NCI-H2029 treated with DMSO at 0.1 percent for 48 hours (cell line): ENCODE measurements around the gene EIPR1.
A peak's percentile ranks its signal among the peaks of the same experiment; 100 is the strongest.

Source experiments
- DNase-seq: peaks from one replicate; lab custom pipeline; 2025; lab: John Stamatoyannopoulos, UW

EIPR1 gene

DNA sequence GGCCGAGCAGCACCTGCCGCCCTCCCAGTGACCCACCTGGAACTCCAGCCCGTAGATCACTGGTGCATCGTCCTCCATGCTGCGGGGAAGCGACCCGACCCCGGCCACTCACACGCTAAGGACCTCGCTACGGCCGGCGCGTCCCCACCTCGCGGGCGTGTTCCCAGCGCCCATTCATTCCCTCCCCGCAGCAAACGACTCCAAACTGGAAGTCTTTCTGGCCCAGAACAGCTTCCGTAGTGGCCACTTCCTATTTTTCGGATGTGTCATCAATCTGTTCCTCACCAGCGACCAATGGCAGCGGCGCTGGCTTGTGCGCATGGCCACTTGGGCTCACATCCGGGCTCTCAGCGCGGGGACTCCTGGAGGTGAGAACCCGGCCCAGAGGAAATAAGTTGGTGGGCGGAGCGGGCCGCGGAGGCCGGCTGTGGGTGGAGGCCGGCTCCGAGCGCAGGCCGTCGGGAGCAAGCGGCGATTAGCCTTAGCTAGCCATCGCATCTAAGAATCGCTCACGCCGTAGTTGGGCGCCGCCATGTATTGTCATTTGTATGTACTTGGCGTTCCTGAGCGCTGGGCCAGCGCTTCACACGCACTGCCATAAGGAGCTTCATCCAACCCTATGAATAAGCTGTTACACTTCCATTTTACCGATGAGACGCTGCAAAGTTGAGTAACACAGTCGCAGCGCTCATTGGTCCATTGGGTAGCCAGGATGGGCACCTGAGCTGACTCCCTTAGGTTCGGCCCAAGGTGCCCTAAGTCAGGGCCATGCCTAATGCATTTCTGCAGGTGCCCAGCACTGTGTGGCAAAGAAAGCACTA, at the start of gene EIPR1:
Gene EIPR1, minus strand, starts transcription at position 207 of the 821 bp plus-strand sequence. Its CDS starts 129 bp downstream, at position 78.
- peak; percentile 75 for DNase-seq

DNA sequence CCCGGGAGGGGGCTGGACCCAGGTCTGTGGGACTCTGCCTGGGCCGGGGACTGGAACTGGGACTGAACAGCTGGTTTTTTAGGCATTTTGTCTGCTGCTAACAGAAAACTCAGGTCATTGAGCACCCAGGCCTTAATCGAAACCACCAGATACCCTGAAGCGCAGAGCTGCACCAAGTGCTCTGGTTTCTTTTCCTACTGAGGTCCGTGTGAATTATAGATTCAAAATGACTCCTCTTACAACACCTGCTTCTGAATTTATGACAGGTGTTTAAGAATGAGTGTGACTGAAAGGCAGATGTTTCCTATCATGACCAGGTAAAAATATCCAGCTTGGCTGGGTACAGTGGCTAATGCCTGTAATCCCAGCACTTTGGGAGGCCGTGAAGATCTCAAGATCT, 49.7 kb upstream of the EIPR1 start:
- DNase-seq, result no peak

DNA sequence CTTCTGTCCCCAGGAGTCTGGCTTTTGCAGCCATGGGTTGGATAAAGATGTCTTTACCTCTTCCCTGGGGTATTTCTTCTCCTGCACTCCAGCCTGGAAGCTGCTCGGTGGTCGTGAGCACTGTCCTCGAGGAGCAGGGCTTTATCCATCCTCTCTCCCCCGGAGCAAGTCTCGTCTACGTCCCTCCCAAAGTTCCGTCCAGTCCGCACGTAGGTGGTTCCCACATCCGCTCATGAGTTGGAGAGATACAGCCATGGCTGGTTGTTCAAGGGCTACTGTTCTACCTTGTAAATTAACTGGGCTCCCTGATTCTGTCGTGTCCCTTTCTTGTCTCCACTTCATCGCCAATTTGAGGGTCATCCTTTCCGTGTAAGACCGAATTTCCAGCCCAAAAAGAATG, 49.0 kb upstream of the EIPR1 start:
- DNase-seq, result no peak

DNA sequence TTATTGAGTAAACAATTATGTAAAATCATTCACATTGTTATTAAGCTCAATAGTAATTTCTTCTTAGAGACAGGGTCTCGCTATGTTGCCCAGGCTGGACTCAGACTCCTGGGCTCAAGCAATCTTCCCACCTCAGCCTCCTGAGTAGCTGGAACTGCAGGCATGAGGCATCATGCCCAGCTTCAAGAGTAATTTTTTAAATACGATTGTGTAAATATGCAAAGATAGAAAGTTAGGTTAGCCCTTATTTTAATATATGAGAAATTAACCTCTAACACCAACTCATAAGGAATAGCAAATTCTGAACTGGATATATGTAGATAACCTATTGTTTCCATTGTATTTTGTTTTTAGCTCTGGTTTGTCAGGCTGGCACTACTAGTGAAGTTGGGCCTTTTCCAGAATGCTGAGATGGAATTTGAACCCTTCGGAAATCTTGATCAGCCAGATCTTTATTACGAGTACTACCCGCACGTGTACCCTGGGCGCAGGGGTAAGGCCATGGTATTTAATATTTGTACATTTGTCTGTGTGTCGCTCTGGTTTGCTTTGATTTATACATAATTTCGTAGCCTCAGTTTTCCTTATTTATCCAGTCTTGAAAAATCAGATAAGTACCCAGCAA, 46.7 kb upstream of the EIPR1 start:
- DNase-seq, result no peak

DNA sequence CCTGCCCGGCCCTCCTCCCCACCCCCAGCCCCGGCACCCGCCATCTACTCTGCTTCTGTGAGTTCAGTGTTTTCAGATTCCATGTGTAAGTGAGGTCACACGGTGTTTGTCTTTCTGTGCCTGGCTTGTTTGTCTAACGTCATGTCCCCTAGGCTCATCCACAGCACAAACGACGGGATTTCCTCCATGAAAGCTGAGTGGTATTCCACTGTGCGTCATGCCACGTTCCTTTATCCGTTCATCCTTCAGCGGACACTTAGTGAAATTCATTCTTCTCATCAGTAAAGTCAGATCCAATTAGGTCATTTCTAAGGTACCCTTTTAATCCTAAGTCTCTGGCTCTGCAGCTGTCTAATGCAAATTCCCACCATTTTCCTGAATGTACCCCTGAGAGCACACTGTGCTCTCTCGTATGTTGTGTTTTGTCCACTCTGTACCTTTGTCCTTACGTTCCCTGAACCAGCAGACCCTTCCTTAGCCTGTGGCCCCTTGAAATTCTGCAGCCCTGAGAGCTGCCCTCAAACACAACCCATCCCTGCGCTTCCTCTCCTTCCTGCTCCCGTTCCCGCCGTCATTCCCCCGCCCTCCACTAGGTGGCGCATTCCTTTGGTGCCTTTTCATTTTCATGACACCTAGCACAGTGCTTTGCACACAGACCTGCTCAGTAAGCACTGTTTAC, 46.0 kb upstream of the EIPR1 start:
- no peak for DNase-seq

DNA sequence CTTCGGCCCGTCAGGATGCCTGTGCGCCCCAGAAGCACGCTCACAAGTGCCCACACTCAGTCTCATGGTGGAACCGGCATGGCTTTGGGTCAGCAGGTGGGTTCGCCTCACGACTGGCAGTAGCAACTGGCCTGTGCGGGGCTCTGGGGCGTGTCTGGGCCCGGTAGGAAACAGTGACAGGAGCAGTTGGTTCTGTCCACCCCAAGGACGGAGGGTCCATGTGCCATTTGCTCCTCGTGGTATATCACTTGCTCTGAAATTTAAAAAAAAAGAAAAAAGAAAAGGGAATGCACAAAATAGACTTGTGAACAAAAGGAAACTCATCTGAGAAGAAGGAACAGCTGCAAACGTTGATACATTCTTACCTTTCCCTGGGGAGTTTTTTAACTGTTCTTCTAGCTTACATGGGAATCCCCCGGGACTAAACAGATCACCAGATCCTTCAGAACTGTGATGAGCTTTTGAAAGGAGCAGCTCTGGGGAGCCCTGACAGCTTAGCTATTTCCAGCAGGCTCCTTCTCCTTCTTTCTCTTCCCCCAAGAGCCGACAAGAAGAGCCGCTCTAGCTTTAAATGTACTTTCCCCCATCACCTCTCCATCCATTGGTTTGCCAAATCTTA, 44.7 kb upstream of the EIPR1 start:
- no peak for DNase-seq

DNA sequence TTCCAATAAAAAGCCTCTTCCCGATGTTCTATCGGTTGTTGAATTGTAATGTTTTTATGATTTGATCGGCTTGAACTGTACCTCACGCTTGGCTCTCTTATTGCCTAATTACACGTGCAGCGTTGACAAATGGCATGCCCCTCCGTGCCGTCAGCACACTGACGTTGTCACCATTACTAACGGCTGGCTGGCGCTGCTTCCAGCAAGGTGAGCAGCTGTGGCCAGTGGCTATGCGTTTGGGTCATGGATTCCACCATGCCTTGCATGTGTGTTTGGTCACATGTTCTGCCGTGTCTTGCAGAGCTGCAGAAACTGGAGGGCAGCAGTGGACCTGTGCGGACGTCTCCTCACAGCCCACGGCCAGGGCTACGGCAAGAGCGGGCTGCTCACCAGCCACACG, 44.0 kb upstream of the EIPR1 start:
- no peak for DNase-seq

DNA sequence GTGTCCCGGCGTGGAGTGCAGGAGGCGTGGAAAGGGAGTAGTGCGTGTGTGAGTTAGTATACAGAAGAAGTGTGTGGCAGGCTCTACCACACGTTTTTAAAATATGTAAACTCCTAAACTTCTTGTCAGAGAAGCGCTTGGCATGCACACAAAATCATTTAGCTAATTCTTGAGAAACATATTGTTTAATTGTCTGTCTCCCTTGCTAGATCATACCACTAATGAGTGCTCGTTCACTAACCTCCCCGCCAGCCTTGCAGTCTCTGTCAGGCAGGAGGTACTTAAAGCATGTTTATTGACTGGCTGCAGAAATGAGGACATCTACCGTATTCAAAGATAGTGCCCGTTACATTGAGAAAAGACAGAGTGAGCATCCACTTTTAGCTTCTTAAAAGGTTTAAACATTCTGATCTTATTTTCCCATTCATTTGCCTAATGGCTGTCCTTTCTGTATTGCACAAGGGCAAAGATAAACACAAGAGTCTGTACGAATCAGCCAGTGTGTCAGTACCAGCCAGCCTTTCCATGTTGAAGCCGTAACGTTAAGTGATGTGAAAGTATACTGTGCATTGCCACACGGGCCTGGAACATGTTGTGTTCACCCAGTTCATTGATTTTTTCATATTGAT, 43.3 kb upstream of the EIPR1 start:
- no peak for DNase-seq

DNA sequence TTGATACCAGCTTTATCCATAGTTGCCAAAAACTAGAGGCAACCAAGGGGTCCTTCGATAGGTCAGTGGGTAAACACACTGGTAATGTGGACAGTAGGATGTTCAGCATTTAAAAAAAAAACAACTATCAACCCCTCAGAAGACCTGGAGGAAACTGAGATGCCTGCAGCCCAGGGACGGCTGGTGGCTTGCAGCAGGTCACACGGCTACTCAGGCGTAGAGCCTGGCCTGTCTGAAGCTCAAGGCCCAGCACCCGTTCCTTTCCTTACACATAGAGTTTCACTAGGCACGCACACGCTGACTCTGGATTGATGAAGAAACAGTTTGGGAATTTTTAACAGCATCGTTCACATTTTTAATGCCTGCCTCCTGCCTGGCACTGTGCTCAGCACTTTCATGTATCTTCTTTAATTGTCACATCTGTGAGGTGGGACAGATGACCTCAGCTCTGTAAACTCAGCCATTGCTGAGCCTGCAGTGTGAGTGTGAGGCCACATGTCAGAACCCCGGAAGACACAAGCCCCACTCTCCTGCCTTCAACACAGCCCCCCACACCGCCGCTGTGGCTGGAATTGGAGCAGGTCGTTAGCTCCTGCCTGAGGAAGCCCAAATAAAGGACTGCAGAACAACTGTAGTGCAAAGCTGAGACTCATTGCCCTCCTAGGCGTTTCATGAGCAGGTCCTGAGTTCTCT, 42.6 kb upstream of the EIPR1 start:
- DNase-seq, result no peak

DNA sequence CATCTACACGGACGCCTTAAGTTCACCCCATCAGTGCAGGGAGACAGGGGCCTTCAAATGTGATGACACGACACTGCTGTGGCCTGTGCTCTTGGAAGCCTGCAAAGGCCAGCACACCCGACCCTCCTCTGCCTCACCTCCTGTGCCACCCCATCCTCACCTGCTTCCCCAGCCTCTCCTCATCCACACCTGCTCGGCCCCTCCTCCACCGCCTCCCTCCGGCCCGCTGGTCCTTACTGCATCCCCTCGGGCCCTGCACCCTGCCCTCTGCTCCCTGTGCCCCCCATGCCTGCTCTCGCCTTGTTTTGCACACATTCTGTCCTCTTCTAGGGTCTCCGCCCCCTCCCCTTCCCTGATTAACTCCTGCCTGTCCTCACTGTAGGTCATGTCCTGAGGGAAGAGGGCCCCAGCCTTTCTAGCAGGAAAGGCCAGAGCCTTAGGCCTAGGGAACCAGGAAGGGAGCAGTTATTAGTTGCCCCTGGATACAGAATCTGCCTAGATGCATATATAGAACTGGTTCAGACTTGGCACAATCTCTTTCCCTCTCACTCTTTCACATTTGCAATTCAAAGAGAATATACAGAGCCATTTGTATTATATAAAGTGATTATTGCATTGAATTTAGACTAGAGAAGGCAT, 41.3 kb upstream of the EIPR1 start:
- no peak for DNase-seq

DNA sequence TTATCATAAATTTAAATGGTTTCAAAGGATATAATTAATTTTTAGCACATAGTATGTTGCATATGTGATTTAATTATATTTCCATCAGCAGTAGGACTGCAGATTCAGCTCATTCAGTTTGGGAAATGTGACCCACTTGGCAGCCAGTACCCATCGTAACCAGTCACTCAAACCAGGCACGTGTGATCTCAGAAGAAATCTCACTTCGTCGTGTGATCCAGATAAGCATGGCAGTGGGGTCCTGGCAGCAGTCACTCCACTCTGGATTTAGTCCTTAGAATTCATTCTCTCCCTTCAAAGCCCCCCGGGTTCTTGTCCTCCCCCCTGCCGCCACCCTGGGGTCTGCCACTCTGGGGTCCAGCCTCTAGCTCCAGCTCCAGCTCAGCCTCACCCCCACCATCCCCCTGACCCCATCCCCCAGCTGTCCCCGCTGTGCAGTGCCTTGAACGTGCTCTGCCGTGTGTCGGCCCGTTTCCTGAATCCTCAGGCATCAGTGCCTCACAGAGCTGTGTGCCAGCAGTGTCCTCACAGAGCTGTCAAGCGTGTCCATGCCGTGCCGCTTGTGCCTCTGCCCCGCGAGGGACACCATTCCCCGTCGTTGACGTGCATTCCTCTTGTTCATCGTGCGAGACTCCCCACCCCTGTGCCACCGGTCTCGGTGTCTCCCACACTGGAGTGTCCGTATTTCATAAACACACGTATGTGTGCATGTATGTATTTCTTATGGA, 36.7 kb upstream of the EIPR1 start:
- DNase-seq, result no peak

DNA sequence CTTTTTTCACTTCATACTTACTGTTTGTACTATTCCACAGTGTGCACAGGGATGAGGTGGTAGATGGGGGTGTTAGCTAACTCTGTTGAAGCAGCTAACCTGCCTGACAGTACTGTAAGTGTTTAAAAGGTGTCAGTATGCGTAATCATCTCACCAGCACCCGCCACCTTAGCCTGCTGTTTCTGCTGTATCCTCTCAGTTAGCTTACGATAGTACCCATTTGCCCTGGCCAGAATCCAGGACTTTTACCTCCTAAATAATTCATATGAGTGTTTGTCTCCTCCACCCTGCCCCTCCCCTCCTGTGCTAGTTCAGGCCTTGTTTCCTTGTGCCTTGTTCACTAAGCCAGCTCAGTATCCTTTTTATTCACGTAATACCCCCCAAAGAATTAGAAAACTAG, 36.1 kb upstream of the EIPR1 start:
- DNase-seq, result peak; percentile 64

DNA sequence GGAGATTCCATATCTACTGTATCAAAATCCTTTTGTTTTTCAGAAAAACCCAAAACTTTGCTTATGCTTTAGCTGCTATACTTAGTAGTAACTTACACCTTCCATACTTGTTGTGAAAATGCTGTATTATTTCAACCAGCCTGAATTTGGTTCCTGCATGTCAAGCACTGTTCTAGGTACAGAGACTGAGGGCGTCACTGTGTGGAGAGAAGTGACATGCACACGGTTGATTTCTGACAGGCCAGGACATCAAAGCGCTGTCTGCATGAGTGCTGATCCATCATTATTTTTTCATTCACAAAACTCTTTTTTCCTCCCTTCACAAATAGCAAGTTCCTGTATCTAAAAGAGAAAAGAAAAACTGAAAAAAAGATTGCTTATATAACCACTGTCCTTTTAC, 33.5 kb upstream of the EIPR1 start:
- no peak for DNase-seq

DNA sequence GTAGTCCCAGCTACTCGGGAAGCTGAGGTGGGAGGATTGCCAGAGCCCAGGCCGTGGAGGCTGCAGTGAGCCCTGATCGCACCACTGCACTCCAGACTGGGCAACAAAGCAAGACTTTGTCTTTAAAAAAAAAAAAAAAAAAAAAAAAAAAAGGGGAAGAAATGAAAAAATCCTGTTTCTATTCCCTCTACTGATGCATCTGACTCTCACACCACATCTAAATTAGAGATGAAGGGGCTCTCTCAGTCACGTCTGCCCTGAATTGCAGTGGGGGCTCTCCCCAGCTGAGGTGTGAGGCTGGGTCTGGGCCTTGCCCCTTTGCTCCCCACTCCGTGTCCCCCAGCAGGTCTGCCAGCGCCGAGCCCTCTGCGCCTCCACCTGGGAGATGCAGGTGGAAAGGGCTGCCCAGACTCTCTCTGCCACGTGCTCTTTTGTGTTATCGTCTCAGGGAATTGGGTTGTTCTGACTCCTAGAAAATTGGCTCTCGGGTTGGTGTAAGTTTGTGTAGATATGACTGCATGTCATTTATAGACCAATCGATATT, 32.1 kb upstream of the EIPR1 start:
- no peak for DNase-seq

DNA sequence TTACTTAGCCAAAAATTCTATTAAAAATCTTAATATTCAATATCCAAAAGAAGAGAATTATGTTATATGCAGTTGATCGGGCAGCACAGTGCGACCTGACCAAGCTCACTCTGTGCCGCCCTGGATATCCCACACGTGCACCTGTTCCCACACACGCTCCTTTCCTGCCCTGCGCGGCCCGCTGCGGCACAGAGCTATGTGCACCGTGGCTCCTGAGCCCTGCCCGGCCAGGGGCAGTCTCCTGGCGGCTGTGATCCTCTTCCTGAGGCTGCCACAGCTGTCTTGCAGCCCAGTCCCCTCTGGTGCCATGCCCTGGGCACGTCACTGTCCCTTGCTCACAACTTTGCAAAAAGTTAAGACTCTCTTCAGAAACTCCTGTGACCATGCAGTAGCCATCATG, 31.2 kb upstream of the EIPR1 start:
- DNase-seq, result no peak

DNA sequence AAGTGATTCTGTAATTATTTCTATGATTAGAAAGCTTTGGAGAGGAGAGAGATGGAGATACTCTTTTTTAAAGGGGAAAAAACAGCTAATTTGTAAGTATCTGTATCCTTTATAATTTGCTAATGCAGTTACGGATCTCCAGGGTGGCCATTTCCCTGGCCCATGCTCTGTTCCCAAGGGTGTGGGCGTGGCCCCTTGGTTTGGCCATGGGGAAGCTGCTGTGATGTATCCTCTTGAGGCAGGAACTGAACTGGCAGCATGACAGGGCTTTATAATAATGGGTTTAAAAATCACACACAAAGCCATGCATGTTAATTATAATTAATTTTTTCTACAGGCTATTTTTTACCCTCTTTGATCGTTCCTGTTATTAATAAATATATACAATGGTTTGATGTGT, 28.9 kb upstream of the EIPR1 start:
- DNase-seq, result no peak

DNA sequence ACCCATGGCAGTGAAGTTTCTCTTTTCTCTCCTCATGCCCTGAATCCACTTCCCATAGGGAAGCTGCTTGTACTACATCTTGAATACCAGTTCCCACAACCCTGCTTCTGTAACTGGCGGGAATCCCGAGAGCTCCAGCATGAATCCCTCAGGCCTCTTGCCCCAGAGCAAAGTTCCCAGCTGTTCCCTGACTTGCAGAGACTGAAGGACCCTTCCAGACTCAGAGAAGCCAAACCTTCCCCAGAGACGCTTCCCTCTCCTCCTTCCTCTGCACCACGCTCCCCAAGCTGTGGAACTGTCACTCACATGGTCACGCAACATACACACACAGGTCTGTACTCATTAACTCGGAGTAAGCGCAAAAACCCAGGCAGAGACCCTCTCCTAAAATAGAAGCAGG, 28.3 kb upstream of the EIPR1 start:
- DNase-seq, result no peak

DNA sequence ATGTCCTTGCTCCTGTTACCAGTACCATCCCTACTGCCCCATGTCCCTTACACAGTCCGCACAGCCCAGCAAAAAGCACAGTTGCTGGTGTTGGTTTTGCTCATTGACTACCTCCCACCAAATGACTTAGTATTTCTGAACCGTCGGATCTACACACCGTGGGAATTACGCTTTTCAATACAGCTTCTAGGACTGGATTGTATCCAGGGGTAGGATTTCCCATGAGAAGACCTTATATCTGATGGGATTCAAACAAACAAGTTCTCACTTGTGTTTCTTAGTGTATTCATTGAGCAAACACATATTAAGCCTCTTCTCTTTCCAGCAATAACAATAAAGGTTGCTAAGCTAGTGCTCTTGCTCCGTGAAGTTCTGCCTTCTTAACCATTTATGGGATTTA, 27.7 kb upstream of the EIPR1 start:
- no peak for DNase-seq

DNA sequence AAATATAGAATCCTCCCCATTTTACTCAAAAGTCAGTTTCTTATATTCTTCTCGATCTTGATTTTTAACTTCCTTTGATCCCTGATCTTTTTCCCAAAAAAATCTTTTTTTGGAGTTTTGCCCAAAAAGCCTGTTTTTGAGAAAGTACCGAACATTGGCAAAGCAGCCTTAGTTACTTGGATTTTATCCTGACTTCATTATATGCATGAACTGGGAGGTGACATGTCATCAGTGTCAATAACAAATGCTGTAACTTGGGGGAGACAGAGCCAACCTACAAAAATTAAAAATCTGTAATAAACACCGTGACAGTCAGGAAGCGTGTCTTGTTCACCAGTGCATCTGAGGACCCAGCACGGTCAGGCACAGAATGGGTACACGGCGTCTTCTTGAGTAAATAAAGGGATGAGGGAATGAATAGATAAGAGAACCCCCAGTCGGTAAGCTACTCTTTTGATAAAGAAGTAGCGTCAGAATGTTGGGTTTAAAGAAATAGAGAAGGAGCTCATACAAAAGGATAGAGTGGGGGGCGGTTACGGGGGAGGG, 26.8 kb upstream of the EIPR1 start:
- no peak for DNase-seq
